Measurements from ENCODE around the gene HGF.

DNA sequence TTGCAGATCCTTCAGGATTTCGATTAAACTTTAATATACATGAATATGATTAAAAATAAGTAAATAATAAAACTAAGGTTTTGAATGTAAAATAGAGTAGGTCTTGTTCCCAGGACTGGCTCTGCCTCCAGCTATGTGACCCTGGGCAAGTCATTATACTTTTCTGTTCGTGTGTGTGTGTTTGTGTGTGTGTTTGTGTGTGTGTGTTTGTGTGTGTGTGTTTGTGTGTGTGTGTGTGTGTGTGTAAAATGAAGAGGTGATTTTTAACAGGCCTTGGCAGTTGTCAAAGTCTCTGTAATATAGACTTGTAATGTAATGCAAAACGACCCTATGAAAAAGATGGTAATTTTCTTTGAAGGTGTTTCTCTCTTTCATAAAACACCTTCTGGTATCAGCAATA lies 79.2 kb downstream of the HGF start:
- TF ChIP-seq, protein P1, sequence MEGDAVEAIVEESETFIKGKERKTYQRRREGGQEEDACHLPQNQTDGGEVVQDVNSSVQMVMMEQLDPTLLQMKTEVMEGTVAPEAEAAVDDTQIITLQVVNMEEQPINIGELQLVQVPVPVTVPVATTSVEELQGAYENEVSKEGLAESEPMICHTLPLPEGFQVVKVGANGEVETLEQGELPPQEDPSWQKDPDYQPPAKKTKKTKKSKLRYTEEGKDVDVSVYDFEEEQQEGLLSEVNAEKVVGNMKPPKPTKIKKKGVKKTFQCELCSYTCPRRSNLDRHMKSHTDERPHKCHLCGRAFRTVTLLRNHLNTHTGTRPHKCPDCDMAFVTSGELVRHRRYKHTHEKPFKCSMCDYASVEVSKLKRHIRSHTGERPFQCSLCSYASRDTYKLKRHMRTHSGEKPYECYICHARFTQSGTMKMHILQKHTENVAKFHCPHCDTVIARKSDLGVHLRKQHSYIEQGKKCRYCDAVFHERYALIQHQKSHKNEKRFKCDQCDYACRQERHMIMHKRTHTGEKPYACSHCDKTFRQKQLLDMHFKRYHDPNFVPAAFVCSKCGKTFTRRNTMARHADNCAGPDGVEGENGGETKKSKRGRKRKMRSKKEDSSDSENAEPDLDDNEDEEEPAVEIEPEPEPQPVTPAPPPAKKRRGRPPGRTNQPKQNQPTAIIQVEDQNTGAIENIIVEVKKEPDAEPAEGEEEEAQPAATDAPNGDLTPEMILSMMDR (conservative IDR thresholded peaks at IDR 0.05; ENCODE audit: low read depth, low read length), result no peak
- no peak for TF ChIP-seq EZH2 (IDR thresholded peaks at IDR 0.05; ENCODE audit: low read length, unreplicated experiment)
